Occipital lobe (tissue), 2 donors: Measurements from ENCODE around the gene PTPRN2. TPM values are rescaled to one million over a fixed set of nuclear protein-coding genes. Genes with fewer than 3 reads are reported as not detected.
"Not testable (repeated sequence)": the region's sequence is repeated elsewhere in the genome, so short reads cannot be mapped to it uniquely, and the experiment has no call there.

ENCODE experiments used
- DNase-seq: peaks from one replicate; lab custom pipeline; 2025; lab: John Stamatoyannopoulos, UW
- total RNA-seq: library from RNA; depleted of rRNA; stranded (reverse); fragments of >200 nt; gene quantifications from one replicate; pipeline ENCODE4 v1.2.3, GENCODE V29; 2014

Gene PTPRN2
- total RNA-seq, 1 donor from 2014 or later = 62.2 TPM

- no peak for DNase-seq
These were observed 304.3 kb downstream of the PTPRN2 start for GRCh38 chr7:158283016-158283974.

GRCh38 chr7:158282461-158283001 lies 305.1 kb downstream of the PTPRN2 start:
- peak; percentile 44 for DNase-seq

- DNase-seq = no peak
These were observed 306.2 kb downstream of the PTPRN2 start for GRCh38 chr7:158281441-158281840.

GRCh38 chr7:158280448-158281144 lies 307.0 kb downstream of the PTPRN2 start:
- no peak for DNase-seq

- no peak for DNase-seq
These were observed 307.8 kb downstream of the PTPRN2 start for GRCh38 chr7:158279539-158280447.

- no peak for DNase-seq
These were observed 308.8 kb downstream of the PTPRN2 start for GRCh38 chr7:158278745-158279320.

GRCh38 chr7:158277219-158278141 lies 310.1 kb downstream of the PTPRN2 start:
- DNase-seq = no peak

GRCh38 chr7:158276414-158277218 lies 311.0 kb downstream of the PTPRN2 start:
- DNase-seq = no peak

- no peak for DNase-seq
These were observed 311.8 kb downstream of the PTPRN2 start for GRCh38 chr7:158275711-158276413.

- DNase-seq = no peak
These were observed 312.6 kb downstream of the PTPRN2 start for GRCh38 chr7:158274996-158275395.

- DNase-seq = no peak
These were observed 313.2 kb downstream of the PTPRN2 start for GRCh38 chr7:158274404-158274811.

- DNase-seq = not testable (repeated sequence)
These were observed 313.8 kb downstream of the PTPRN2 start for GRCh38 chr7:158273756-158274342.

GRCh38 chr7:158273138-158273651 lies 314.4 kb downstream of the PTPRN2 start:
- no peak for DNase-seq

GRCh38 chr7:158272509-158273137 lies 315.0 kb downstream of the PTPRN2 start:
- no peak for DNase-seq

GRCh38 chr7:158272091-158272490 lies 315.5 kb downstream of the PTPRN2 start:
- DNase-seq = no peak

GRCh38 chr7:158271646-158272045 lies 316.0 kb downstream of the PTPRN2 start:
- no peak for DNase-seq

- DNase-seq = no peak
These were observed 316.7 kb downstream of the PTPRN2 start for GRCh38 chr7:158270856-158271413.
